GM19328 (cell line): Measurements from ENCODE around the gene ERG.
A peak's percentile ranks its signal among the peaks of the same experiment; 100 is the strongest.

Source experiments
- ATAC-seq: cut with Tn5 transposase; IDR thresholded peaks from one replicate; pipeline ENCODE4 v1.9.1; 2021; ENCODE audit warnings: mild to moderate bottlenecking, moderate library complexity; ENCODE audit not compliant: unreplicated experiment

The ERG gene

GRCh38 chr21:38361324-38361723 is 137.0 kb downstream of the ERG start:
- ATAC-seq = no peak

- no peak for ATAC-seq
Observed at GRCh38 chr21:38359835-38360234, 138.4 kb downstream of the ERG start.

- ATAC-seq = no peak
Observed at GRCh38 chr21:38359090-38359489, 139.2 kb downstream of the ERG start.

- ATAC-seq = no peak
Observed at GRCh38 chr21:38358666-38359065, 139.6 kb downstream of the ERG start.

- no peak for ATAC-seq
Observed at GRCh38 chr21:38358098-38358497, 140.2 kb downstream of the ERG start.

- ATAC-seq = no peak
Observed at GRCh38 chr21:38356883-38357625, 141.2 kb downstream of the ERG start.

GRCh38 chr21:38355992-38356781 is 142.1 kb downstream of the ERG start:
- peak; percentile 65 for ATAC-seq

- ATAC-seq = no peak
Observed at GRCh38 chr21:38355353-38355752, 142.9 kb downstream of the ERG start.

- ATAC-seq = no peak
Observed at GRCh38 chr21:38354746-38355145, 143.5 kb downstream of the ERG start.

- no peak for ATAC-seq
Observed at GRCh38 chr21:38354231-38354630, 144.0 kb downstream of the ERG start.

- ATAC-seq = no peak
Observed at GRCh38 chr21:38352536-38353219, 145.6 kb downstream of the ERG start.

- ATAC-seq = no peak
Observed at GRCh38 chr21:38351961-38352521, 146.2 kb downstream of the ERG start.

- ATAC-seq = no peak
Observed at GRCh38 chr21:38351176-38351959, 146.9 kb downstream of the ERG start.

GRCh38 chr21:38350684-38351083 is 147.6 kb downstream of the ERG start:
- ATAC-seq = no peak

GRCh38 chr21:38349977-38350376 is 148.3 kb downstream of the ERG start:
- ATAC-seq = no peak

GRCh38 chr21:38349111-38349746 is 149.0 kb downstream of the ERG start:
- ATAC-seq = no peak

GRCh38 chr21:38346286-38346685 is 152.0 kb downstream of the ERG start:
- ATAC-seq = no peak

GRCh38 chr21:38343691-38344090 is 154.6 kb downstream of the ERG start:
- no peak for ATAC-seq

- ATAC-seq = no peak
Observed at GRCh38 chr21:38342739-38343138, 155.5 kb downstream of the ERG start.

GRCh38 chr21:38341546-38342012 is 156.7 kb downstream of the ERG start:
- ATAC-seq = no peak
